ENCODE data around the gene NECTIN3. TPM values are rescaled to one million over a fixed set of nuclear protein-coding genes. Genes with fewer than 3 reads are reported as not detected.

Gene NECTIN3
- total and polyA plus RNA-seq, 2 of the 4 experiments (the other 2 are of a cell fraction) = 34.7 to 155 TPM

DNA sequence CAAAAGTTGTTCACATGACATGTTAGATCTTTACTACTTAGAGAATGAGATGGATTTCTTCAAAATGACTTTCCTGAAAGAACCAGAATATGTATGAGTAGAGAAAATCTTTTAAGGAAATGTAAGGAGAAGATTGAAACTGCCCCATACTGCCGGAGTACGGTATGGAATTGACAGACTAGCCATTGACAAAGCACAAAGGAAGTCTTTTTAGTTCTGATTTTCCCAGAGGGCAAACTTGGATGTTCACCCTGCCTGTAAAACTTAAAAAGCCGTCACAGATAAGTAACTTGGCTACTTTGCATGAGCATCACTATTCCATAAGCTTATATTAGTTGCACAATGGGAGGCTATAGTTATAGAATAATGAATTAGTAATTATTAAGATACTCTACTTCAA lies 93.8 kb downstream of the NECTIN3 start:
- TF ChIP-seq MAZ (IDR thresholded peaks at IDR 0.05; ENCODE audit: borderline replicate concordance, low read depth, low read length) = no peak
- Histone ChIP-seq H3K9me3 (ENCODE audit: control insufficient read depth, insufficient read depth, low read length) (no peaks in the 10 kb centered on the region), H3K23ac (ENCODE audit: low read depth, low read length) (no peak overlapping the region), H2BK5ac (ENCODE audit: low read depth, low read length, poor library complexity, severe bottlenecking) (no peak overlapping the region), H3K4me1 (ENCODE audit: control insufficient read depth, insufficient read depth, low read length) (no peaks in the 10 kb centered on the region), H3K4ac (ENCODE audit: low read depth, low read length) (no peak overlapping the region), H4K91ac (ENCODE audit: insufficient read depth, low read depth, low read length) (no peak overlapping the region), H3K27me3 (ENCODE audit: control insufficient read depth, insufficient read depth, low read length) (no peaks in the 10 kb centered on the region), H2BK15ac (ENCODE audit: low read depth, low read length) (no peak overlapping the region), H4K5ac (ENCODE audit: low read depth, low read length) (no peak overlapping the region), H3K79me1 (ENCODE audit: low read depth in 1 of 2, low read length in 2 of 2) (peaks cover 13 to 28% of the 10 kb centered on the region in 2 experiments), H2BK120ac (ENCODE audit: low read depth, low read length) (no peak overlapping the region), H3K36me3 (ENCODE audit: control insufficient read depth, insufficient read depth, low read length) (peaks cover 16% of the 10 kb centered on the region), H3K4me2 (ENCODE audit: low read depth, low read length) (no peak overlapping the region), H4K8ac (ENCODE audit: low read depth in 2 of 2, low read length in 2 of 2) (no peak overlapping the region), H2AK9ac (replicated peaks; ENCODE audit: low read depth, low read length, poor library complexity) (no peak overlapping the region), H2AFZ (replicated peaks; ENCODE audit: low read length, poor library complexity) (no peak overlapping the region), H3K4me3 (ENCODE audit: insufficient read depth, low read depth, low read length) (no peak overlapping the region), H3K9ac (ENCODE audit: low read depth, low read length) (no peak overlapping the region), H3K56ac (ENCODE audit: extremely low read depth, insufficient read depth, low read length) (no peak overlapping the region), H2AK5ac (ENCODE audit: low read depth, low read length) (no peak overlapping the region), H3K18ac (ENCODE audit: low read depth, low read length) (no peak overlapping the region), H3K14ac (replicated peaks; ENCODE audit: low read depth, low read length) (no peak overlapping the region), H3K9me1 (ENCODE audit: insufficient read depth, low read length) (peaks cover 11% of the 10 kb centered on the region; the same call in 1 of the 2 replicates), H4K20me1 (ENCODE audit: insufficient read depth, low read length) (no peaks in the 10 kb centered on the region), H2BK20ac (ENCODE audit: low read depth, low read length) (no peak overlapping the region), H3K27ac (ENCODE audit: insufficient read depth, low read length) (no peak overlapping the region)
- ChIA-PET POLR2A (ENCODE audit: unreplicated experiment) (no interaction called here), CTCF (no interaction called here)
- ATAC-seq (ENCODE audit: low read depth) (no peak), DNase-seq (no peak)
- in situ Hi-C loops (cut with MboI; ENCODE audit: low sequenced_read_pairs) = no loop called here
- intact Hi-C loops (cut with micrococcal nuclease) = no loop called here
- BruUV-seq (replicated peaks) = no TSS peak
- dilution Hi-C loops (cut with HindIII; ENCODE audit: low sequenced_read_pairs, unreplicated experiment) = no loop called here
- 100% methylated on average over 2 of the region's 3 CpGs; no CpG with 5 or more reads in 1 of the 2 experiments for WGBS, 2 experiments (ENCODE audit: extremely low coverage in 2 of 2, insufficient read length in 1 of 2)

Measured in IMR-90 (cell line).